Keratinocyte (primary cell): ENCODE results near the gene PTPN23.

ENCODE experiments used
- CTCF ChIP-seq, 3 experiments: IDR thresholded peaks in 1 of 3; conservative IDR thresholded peaks in 1 of 3; optimal IDR thresholded peaks in 1 of 3; 2 replicates in 2 of 3; 3 replicates in 1 of 3; pipeline versions ENCODE3 to v1.5.1; 2011; ENCODE audit warnings: low read length in 3 of 3, mild to moderate bottlenecking in 3 of 3, moderate library complexity in 2 of 3, control low read depth in 1 of 3, inconsistent platforms in 1 of 3; ENCODE audit not compliant: insufficient read depth in 2 of 3; ENCODE audit errors: extremely low read depth in 1 of 3
- EZH2 ChIP-seq: IDR thresholded peaks from one replicate; pipeline ENCODE4 v1.6.1; 2012; ENCODE audit warnings: inconsistent platforms, mild to moderate bottlenecking, low read length, moderate library complexity

- TF ChIP-seq CTCF (optimal IDR thresholded peaks at IDR 0.05 in 1 of 3, IDR thresholded peaks at IDR 0.05 in 1 of 3, conservative IDR thresholded peaks at IDR 0.05 in 1 of 3; ENCODE audit: extremely low read depth in 1 of 3, insufficient read depth in 2 of 3, low read length in 3 of 3): no peak
- no peak for TF ChIP-seq EZH2
These were observed 21.5 kb upstream of the PTPN23 start for GRCh38 chr3:47359323-47359722.
